ENCODE data around the gene UCHL1. TPM values are rescaled to one million over a fixed set of nuclear protein-coding genes. Genes with fewer than 3 reads are reported as not detected.

UCHL1 gene
- total and polyA plus RNA-seq, 2 of the 13 experiments (the other 11 are each of a cell fraction or from before 2014, with no cell fraction given) = not detected

GRCh38 chr4:41216294-41217019 is 40.3 kb upstream of the UCHL1 start (continued):
- TF ChIP-seq ZNF713 (CRISPR knock-in tag; IDR thresholded peaks at IDR 0.05) (no peak), ZKSCAN5 (CRISPR knock-in tag; IDR thresholded peaks at IDR 0.05) (no peak), ZBTB40 (IDR thresholded peaks at IDR 0.05) (peak; percentile 38; the same call in 1 of the 2 replicates), ZBTB40 (CRISPR knock-in tag; IDR thresholded peaks at IDR 0.05) (peak; percentile 65; the same call in 1 of the 2 replicates), ZNF34 (CRISPR knock-in tag; IDR thresholded peaks at IDR 0.05; ENCODE audit: borderline replicate concordance) (peak; percentile 81; the same call in 1 of the 2 replicates), U2AF2 (IDR thresholded peaks at IDR 0.05; ENCODE audit: low read depth, low read length) (no peak), ZBTB21 (CRISPR knock-in tag; IDR thresholded peaks at IDR 0.05) (peak; percentile 71), MLXIP (CRISPR knock-in tag; IDR thresholded peaks at IDR 0.05; ENCODE audit: borderline replicate concordance) (no peak), MATR3 (CRISPR knock-in tag; IDR thresholded peaks at IDR 0.05) (no peak), HNF4G (IDR thresholded peaks at IDR 0.05; ENCODE audit: borderline replicate concordance, low read depth, low read length) (peak; percentile 44; the same call in 1 of the 2 replicates), HNF4G (CRISPR knock-in tag; IDR thresholded peaks at IDR 0.05; ENCODE audit: borderline replicate concordance, low read depth) (peak; percentile 30; the same call in 1 of the 2 replicates), DNMT3B (CRISPR knock-in tag; conservative IDR thresholded peaks at IDR 0.05) (0 out of 2 replicates have a peak, but pooled peaks have one; percentile 20), ZNF564 (CRISPR knock-in tag; IDR thresholded peaks at IDR 0.05) (peak; percentile 91), NFKB2 (CRISPR knock-in tag; IDR thresholded peaks at IDR 0.05; ENCODE audit: borderline replicate concordance) (peak; percentile 92; the same call in 1 of the 2 replicates), TRAFD1 (CRISPR knock-in tag; IDR thresholded peaks at IDR 0.05; ENCODE audit: borderline replicate concordance) (no peak), ZNF121 (CRISPR knock-in tag; IDR thresholded peaks at IDR 0.05) (no peak)
